Activated naive CD8-positive, alpha-beta T cell treated with anti-CD3 and anti-CD28 coated beads for 36 hours (primary cell): Measurements from ENCODE around the gene RHOBTB3. TPM values are rescaled to one million over a fixed set of nuclear protein-coding genes. Genes with fewer than 3 reads are reported as not detected.
"Not testable (repeated sequence)": the region's sequence is repeated elsewhere in the genome, so short reads cannot be mapped to it uniquely, and the experiment has no call there.

Experiments used
- DNase-seq: peaks from one replicate; pipeline ENCODE4 v3.0.0; 2021
- H3K27ac Mint-ChIP-seq: one replicate; pipeline ENCODE4 v1.8.0; 2022; ENCODE audit warnings: mild to moderate bottlenecking, moderate library complexity, mixed read lengths
- H3K27me3 Mint-ChIP-seq: one replicate; pipeline ENCODE4 v1.8.0; 2022; ENCODE audit warnings: mild to moderate bottlenecking, mixed read lengths
- H3K36me3 Mint-ChIP-seq: one replicate; pipeline ENCODE4 v1.8.0; 2021; ENCODE audit warnings: mild to moderate bottlenecking, mixed read lengths
- H3K4me1 Mint-ChIP-seq: one replicate; pipeline ENCODE4 v1.8.0; 2021; ENCODE audit warnings: mixed read lengths
- H3K4me3 Mint-ChIP-seq: one replicate; pipeline ENCODE4 v1.8.0; 2022; ENCODE audit warnings: mild to moderate bottlenecking, moderate library complexity, mixed read lengths
- H3K9me3 Mint-ChIP-seq: one replicate; pipeline ENCODE4 v1.8.0; 2022; ENCODE audit warnings: mixed read lengths
- total RNA-seq, 2 experiments: library from RNA; stranded (reverse); gene quantifications; one replicate each; pipeline ENCODE4 v1.2.3, GENCODE V29; 2021

The RHOBTB3 gene
- total RNA-seq, 2 experiments from 2014 or later = 0.52 to 0.78 TPM

GRCh38 chr5:95709967-95710650 is 21.0 kb upstream of the RHOBTB3 start:
- Mint-ChIP-seq H3K36me3 (no peaks in the 10 kb centered on the region), H3K9me3 (no peaks in the 10 kb centered on the region), H3K27me3 (peaks cover 4% of the 10 kb centered on the region), H3K4me3 (no peak overlapping the region), H3K27ac (no peak overlapping the region), H3K4me1 (peaks cover 9% of the 10 kb centered on the region)
- DNase-seq = no peak

DNA sequence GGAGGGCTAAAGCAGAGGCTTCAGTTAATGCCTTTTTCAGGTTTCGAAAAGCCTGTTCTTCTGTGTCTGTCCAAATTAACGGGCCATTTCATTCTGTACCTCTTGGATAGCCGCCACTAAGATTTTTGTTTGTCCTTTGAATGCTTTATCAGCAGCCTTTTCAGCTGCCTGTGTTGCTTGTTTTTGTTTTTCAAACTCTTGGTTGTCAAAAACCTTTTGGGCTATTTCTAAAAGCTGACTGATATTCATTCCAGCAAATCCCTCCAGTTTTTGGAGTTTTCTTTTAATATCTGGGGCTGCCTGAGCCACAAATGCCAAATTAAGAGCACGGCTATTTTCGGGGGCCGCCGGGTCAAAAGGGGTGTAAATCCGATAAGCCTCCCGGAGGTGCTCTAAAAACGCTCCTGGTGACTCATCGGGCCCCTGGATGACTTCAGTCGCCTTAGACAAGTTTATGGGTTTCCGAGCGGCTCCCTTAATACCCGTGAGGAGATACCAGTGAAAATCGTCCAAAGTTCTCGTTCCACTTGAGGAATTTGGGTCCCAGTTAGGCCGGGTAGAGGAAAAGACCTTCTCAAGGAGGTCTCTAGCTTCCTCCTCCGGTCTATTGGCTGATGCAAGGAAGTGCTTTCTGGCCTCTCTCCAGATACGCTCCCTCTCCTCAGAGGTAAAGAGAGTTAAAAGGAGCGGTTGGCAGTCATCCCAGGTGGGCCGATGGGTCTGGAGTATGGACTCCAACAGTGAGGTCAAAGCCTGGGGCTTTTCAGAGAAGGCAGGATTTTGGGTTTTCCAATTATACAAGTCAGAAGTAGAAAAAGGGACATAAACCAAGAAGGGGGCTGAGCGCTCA is 20.3 kb upstream of the RHOBTB3 start:
- H3K27ac Mint-ChIP-seq, H3K4me3 Mint-ChIP-seq, H3K36me3 Mint-ChIP-seq, H3K27me3 Mint-ChIP-seq, H3K9me3 Mint-ChIP-seq, DNase-seq: not testable (repeated sequence)
- H3K4me1 Mint-ChIP-seq = peaks cover 16% of the 10 kb centered on the region

DNA sequence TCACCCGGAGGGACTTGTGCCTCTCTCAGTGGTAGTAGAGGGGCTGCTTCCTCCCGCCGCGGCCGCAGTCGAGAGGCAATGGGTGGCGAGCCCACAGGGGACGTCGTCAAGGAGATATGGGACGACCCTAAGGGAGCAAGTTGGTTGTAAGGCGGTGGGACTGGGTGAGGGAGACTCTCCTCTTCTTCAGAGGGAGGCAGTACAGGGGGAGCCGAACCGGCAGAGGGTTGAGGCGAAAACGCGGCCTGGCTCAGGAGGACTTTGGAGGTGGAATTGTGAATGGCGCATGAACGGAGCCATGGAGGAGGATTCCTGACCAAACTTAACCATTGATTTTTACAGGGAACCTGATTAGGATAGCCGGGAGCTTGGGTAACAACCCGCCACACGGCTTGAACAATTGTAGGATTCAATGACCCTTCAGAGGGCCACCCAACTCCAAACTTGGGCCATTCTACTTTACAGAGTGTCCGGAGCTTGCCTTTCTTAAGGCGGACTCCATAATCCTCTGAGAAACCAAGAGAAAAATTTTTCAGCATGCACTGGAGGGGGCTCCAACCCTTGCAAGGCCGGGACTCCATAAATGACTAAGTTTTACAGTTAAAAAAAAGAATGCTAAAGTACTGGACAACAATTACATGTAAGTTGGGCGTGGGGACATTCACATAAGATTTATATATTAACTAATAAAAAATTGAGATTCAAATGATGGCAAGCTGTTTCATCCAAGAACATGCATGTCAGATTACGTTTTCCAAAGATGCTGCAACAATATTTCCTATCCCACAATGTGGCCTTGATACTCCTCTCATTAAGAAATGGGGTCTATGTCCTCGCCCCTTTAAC is 19.4 kb upstream of the RHOBTB3 start:
- Mint-ChIP-seq H3K27ac (no peak overlapping the region), H3K27me3 (peaks cover 4% of the 10 kb centered on the region), H3K9me3 (no peaks in the 10 kb centered on the region), H3K36me3 (peaks cover 3% of the 10 kb centered on the region), H3K4me1 (peaks cover 24% of the 10 kb centered on the region), H3K4me3 (no peak overlapping the region)
- DNase-seq = no peak

GRCh38 chr5:95712347-95712958 is 18.7 kb upstream of the RHOBTB3 start:
- Mint-ChIP-seq H3K27me3 (no peaks in the 10 kb centered on the region), H3K9me3 (no peaks in the 10 kb centered on the region), H3K4me1 (peaks cover 26% of the 10 kb centered on the region), H3K27ac (no peak overlapping the region), H3K36me3 (peaks cover 3% of the 10 kb centered on the region), H3K4me3 (no peak overlapping the region)
- no peak for DNase-seq

- not testable (repeated sequence) for H3K4me3 Mint-ChIP-seq, H3K36me3 Mint-ChIP-seq, H3K27me3 Mint-ChIP-seq, DNase-seq, H3K9me3 Mint-ChIP-seq, H3K27ac Mint-ChIP-seq
- peaks cover 26% of the 10 kb centered on the region for H3K4me1 Mint-ChIP-seq
Observed at GRCh38 chr5:95713246-95713645, 17.9 kb upstream of the RHOBTB3 start.

DNA sequence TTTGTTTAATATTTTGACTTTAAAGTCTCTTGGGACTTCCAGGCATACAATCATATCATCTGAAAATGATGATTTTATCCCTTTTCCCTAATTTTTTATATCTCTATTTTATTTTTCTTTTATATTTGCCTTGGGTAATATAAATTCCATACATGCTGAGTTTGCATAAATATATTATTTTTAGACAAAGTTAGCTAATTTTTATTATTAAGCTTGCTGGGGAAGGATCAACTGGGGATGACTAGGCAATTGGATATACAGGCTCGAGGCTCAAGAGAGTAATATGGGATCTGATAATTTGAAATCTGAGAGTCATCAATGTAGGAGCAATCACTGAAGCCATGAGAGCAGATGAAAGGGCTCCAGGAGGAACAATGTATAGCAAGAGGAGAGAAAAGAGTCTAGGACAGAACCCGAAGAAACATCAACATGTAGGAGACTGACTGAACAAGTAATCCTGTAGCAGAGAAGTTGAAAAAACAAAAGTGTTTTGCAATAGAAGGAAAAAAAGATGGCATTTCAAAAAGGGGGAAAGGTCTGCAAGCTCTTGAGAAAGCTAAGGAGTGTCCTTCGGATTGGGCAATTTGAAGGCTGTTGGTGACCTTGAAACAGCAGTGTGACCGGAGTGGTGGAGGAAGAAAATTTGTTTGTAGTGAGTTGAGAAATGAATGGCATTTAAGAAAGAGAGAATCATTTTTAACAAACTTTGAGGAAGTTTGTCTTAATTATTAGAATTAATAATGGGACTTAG is 17.0 kb upstream of the RHOBTB3 start:
- no peak overlapping the region for H3K27ac Mint-ChIP-seq
- H3K36me3 Mint-ChIP-seq = peaks cover 3% of the 10 kb centered on the region
- H3K27me3 Mint-ChIP-seq = no peaks in the 10 kb centered on the region
- H3K9me3 Mint-ChIP-seq = no peaks in the 10 kb centered on the region
- H3K4me3 Mint-ChIP-seq = no peak overlapping the region
- no peak for DNase-seq
- H3K4me1 Mint-ChIP-seq = peaks cover 26% of the 10 kb centered on the region

DNA sequence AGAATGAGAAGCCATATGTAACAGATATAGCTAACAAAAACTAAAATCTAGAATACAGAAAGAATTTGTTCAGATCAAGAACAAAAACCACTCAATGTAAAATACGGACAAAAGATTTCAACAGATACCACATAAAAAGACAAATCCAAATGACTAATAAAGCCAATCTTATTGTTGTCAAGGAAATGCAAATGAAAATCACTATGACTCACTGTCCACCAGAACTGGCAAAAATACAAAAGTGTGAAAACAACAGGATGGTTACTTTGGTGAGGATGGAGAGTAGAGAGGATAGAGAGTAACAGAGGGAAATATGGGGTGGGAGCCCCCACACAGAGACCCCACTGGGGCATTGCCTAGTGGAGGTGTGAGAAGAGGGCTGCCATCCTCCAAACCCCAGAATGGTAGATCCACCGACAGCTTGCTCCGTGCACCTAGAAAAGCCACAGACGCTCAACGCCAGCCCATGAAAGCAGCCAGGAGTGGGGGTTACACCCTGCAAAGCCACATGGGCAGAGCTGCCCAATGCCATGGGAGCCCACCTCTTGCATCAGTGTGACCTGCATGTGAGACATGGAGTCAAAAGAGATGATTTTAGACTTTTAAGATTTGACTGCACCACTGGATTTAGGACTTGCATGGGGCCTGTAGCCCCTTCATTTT is 15.2 kb upstream of the RHOBTB3 start:
- Mint-ChIP-seq H3K4me1 (peaks cover 27% of the 10 kb centered on the region), H3K4me3 (no peak overlapping the region), H3K27ac (peak overlapping the region; percentile 21), H3K36me3 (peaks cover 3% of the 10 kb centered on the region), H3K9me3 (no peaks in the 10 kb centered on the region), H3K27me3 (no peaks in the 10 kb centered on the region)
- peak; percentile 23 for DNase-seq

DNA sequence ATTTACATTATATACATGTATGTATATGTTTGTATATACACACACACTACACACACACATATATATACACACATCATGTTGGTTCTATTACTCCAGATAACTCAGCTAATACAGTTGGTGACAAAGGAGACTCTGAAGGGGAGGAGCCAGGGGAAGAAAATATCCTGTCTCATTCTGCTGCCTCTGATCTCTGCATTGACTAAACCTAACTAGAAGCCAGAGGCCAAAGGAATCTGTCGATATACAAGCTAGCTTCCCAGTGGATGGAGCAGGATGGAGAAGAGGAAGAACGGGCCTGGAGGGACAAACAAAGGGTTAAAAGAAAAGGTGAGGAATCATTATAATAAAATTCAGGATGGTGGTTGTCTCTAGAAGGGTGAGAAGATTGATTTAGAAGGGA is 13.7 kb upstream of the RHOBTB3 start:
- no peaks in the 10 kb centered on the region for H3K9me3 Mint-ChIP-seq
- peaks cover 23% of the 10 kb centered on the region for H3K4me1 Mint-ChIP-seq
- no peak overlapping the region for H3K27ac Mint-ChIP-seq
- no peaks in the 10 kb centered on the region for H3K27me3 Mint-ChIP-seq
- H3K4me3 Mint-ChIP-seq = no peak overlapping the region
- H3K36me3 Mint-ChIP-seq = peaks cover 3% of the 10 kb centered on the region
- no peak for DNase-seq

- Mint-ChIP-seq H3K9me3 (no peaks in the 10 kb centered on the region), H3K27ac (no peak overlapping the region), H3K4me1 (peaks cover 22% of the 10 kb centered on the region), H3K27me3 (no peaks in the 10 kb centered on the region), H3K4me3 (no peak overlapping the region), H3K36me3 (peaks cover 3% of the 10 kb centered on the region)
- DNase-seq = peak; percentile 18
Observed at GRCh38 chr5:95718203-95718602, 12.9 kb upstream of the RHOBTB3 start.

- Mint-ChIP-seq H3K36me3 (peaks cover 3% of the 10 kb centered on the region), H3K27ac (no peak overlapping the region), H3K27me3 (no peaks in the 10 kb centered on the region), H3K4me3 (no peak overlapping the region), H3K9me3 (no peaks in the 10 kb centered on the region), H3K4me1 (peaks cover 24% of the 10 kb centered on the region)
- no peak for DNase-seq
Observed at GRCh38 chr5:95718738-95719137, 12.4 kb upstream of the RHOBTB3 start.

DNA sequence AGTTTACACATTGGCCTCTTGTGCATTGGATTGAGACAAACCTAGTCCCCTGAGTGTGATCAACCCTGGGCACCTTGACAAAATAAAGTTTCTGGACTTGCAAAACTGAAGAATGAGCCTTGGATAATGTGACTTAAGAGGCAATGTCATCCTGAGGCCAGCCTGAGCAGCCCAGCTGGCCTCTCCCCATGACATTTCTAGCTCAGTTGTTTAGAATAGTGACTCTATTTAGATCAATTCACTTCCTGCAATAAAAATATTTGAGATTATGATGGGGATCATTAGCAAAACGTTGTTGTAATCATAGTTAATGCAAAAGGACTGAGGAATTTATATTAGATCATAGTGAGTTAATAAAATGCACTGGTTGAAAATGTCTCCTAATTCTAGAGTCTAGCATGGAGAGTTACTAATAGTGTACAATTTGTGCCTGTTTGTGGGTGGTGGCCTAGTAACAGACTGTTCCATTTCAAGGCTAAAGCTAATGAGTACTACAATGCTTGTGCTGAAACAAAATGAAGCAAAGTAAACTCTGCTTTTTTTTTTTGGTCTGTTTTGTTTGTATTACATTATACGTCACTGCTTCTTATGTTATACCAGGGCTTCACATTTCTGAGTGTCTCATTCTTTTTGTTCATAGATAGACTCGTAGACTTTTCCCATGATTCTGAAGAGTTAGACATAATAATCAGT is 10.9 kb upstream of the RHOBTB3 start:
- Mint-ChIP-seq H3K4me3 (no peak overlapping the region), H3K36me3 (peaks cover 3% of the 10 kb centered on the region), H3K9me3 (no peaks in the 10 kb centered on the region), H3K27ac (no peak overlapping the region), H3K27me3 (peaks cover 4% of the 10 kb centered on the region), H3K4me1 (peaks cover 19% of the 10 kb centered on the region)
- DNase-seq = no peak

- no peaks in the 10 kb centered on the region for H3K9me3 Mint-ChIP-seq
- no peak for DNase-seq
- H3K4me1 Mint-ChIP-seq = peaks cover 8% of the 10 kb centered on the region
- H3K27ac Mint-ChIP-seq = no peak overlapping the region
- peaks cover 9% of the 10 kb centered on the region for H3K27me3 Mint-ChIP-seq
- no peaks in the 10 kb centered on the region for H3K36me3 Mint-ChIP-seq
- H3K4me3 Mint-ChIP-seq = no peak overlapping the region
Observed at GRCh38 chr5:95721582-95722295, 9.4 kb upstream of the RHOBTB3 start.
